DMS153 treated with DMSO at 0.1 percent for 48 hours (cell line): Measurements from ENCODE around the gene NEUROG1.
"Not testable (repeated sequence)": the region's sequence is repeated elsewhere in the genome, so short reads cannot be mapped to it uniquely, and the experiment has no call there.

ENCODE experiments used
- DNase-seq: peaks from one replicate; lab custom pipeline; 2025; ENCODE audit not compliant: unreplicated experiment; lab: John Stamatoyannopoulos, UW

Gene NEUROG1

DNA sequence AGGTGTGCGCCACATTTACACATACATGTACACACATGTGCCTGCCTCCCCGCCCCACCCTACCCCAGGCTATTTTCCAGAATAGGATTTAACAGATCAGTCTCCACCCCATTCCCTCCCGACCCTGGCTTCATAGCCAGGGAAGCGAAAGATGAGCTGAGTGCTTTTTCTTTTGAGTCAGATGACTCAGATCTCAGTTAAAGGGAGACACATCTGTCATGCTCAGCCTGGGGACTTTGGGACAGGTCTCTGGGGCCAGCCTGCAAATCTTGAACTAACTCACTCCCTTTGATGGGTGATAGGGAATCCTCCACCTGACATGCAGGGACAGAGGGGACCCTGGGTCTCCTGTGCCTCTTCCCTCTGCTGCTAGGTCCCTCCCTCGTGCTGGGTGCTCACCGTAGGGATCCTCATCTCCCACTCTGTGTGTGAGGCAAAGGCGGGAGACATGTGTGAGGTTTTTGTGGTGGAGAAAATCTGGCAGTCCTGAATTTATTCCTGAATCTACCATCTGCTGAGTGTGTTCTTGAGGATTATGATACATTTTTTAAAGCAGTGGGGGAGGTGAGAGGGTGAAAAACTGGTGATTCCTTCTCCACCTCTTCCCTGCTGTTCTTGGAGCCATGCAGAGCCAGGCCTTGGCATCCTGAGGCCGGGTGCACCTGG is 37.7 kb downstream of the NEUROG1 start:
- DNase-seq, result no peak

DNA sequence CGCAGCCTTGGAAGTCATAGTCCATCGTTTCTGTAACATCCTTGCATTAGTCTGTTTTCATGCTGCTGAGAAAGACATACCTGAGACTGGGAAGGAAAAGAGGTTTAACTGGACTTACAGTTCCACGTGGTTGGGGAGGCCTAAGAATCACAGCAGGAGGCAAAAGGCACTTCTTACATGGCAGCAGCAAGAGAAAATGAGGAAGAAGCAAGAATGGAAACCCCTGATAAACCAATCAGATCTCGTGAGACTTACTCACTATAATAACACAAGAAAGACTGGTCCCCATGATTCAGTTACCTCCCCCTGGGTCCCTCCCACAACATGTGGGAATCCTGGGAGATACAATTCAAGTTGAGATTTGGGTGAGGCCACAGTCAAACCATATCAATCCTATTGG is 40.2 kb downstream of the NEUROG1 start:
- DNase-seq, result not testable (repeated sequence)

DNA sequence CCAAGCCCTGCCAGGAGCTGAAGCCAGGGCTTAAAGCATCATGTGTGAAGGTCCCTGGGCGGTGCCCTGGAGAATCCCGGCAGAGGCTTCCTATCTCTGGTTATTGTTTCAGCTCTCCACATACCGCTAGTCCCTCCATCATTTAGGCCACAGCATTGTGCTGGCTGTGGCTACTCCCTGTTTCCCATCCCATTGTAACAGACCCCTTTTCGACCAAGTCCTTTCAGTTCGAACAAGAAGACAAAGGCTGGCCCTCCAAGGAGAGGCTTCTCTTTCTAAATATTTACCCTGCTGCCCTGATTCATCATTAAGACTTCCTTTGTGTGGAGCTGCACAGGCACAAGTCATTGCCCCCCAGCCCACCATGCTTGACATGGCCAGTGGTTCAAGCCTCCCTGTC is 41.6 kb downstream of the NEUROG1 start:
- no peak for DNase-seq

DNA sequence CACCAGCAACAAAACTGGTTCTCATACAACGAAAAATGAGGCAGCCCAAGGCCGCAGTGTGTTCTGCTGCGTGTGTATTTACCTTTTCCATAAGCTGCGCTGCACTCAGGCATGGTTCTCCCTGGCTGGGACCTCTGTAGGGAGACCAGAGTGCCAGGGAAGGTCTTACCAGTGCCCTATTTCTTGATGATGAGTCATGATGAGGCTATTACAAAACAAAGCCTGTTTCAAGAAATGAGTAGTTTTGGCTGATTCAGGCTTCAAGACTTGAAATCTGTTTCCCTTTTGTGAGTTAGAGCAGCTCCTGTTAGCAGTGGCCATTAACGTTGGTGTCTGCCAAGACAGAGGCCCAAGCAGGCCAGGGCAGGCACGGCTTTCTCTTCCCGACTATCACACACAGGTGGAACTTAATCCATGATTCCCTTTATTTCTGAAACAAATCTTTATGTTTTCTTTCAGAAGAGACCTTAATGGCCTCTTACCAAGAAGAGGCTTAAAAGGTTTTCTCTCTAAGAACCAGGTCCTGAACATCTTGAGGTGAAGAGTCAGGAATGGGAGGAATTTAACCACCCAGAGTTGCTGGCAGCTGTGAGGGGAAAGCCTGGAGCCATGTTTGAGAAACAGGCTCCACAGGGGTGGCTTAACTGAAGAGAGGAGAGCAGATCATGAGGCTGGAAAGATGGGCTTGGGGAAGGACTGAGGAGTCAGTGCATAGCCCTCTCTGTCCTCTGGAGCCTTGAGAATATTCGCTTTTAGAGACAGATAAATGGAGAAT is 42.2 kb downstream of the NEUROG1 start:
- DNase-seq, result no peak

DNA sequence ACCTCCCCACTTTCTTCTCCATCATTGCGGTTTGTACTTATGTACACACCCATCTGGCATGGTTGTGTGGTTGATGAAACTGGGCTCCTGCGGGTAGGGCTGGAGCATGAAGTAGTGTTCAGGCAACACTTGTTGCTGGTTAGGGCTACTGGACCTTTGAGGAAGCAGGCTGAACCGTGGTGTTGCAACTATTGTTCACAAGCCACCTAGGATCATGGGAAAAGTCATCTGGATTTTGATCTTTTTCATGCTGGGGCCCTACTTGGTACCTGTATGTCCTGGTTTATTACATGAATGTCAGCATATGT is 43.5 kb downstream of the NEUROG1 start:
- DNase-seq, result no peak

DNA sequence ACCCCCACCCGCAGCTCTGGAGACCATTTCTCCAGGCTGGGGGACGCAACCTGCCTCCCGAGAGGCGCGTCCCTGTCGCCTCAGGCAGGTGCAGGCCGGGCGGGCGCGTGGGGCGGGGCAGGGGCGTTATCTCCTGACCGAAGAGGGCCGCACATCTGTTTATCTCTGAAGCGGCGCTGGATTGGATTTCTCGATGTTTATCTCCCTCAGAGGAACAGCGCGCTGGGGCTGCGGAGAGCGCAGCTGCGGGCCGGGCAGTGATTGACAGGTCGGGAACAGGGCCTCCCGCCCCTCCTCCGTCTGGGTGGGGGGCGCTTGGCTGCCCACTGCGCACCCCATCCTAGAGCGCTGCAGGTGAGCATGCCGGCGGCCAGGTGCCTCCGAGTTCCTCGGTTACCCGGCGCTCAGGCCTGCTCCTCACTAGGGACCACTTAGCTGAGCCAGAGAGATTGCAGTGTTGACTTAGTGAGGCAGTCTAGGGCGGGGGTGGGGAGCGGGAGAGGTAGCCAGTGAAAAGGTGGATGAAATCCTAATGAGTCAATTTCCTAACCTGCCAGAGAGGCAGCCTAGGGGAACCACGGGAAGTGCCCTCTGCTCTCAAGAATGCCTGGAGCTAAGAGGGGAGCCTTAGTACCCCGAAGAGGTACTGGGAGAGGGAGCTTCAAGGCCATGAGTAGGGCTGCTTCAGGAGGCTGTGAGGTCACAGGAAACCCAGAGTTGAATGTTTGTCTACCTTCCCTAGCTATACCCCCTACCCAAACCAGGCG is 44.0 kb downstream of the NEUROG1 start:
- peak; percentile 67 for DNase-seq

DNA sequence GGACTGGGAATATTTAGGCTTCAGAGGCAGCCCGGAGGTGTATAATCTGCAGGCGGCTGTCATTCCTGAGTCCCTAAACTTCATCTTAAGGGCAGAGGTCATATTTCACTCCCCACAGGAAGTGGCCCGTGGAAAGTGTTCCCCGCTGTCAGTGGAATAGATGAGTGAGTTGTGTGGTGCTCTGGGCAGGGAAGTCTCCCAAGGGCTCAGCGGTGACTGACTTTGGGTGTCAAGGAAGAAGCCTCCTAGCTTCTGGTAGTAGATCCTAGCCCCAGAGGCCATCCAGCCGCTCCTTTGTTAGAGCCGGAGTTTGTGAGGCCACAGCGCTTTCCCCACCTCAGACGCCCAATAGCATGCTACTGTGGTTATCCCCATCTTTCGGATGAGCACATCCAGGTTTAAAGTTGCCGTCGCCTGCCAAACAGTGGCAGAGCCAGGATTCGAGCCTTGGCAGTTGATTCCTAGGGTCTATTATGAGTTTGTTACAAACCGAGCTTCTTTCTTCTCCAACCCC is 44.7 kb downstream of the NEUROG1 start:
- DNase-seq, result no peak

DNA sequence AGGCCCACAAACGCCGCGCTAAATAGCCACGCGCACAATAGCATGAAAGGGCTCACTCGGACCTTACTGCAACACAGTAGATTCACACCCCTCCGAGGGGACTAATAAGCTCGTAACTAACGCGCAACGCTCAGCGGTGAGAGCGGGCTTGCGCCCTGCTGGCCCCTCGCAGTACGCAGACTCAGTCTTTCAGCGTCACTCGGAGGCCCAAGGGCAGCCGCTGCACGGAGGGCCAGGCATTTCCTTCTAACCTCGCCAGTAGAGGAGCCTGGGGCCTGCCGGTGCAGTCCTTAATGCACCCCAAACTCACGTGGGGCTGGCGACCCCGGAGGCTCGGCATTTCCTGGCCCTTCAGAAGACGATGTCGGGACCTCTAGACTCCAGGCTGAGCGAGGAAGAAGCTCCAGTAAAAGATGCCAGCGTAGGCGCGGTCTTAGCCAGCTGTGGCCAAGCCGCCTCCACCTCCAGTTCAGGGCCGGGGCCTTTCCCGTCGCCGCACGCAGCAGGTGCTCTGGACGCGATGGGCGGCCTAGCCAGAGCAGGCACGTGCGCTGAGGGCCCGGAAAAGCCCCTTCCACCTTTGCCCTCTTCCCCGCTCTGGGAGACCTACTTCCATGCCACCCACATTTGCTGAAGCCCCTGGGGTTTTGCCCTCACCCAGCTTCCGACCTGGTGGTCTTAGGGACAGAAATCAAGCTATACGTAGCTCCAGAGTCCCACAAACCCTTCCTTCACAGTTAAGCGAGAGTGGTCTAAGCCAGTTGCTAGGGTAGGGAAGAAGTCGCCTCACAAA is 45.3 kb downstream of the NEUROG1 start:
- no peak for DNase-seq

DNA sequence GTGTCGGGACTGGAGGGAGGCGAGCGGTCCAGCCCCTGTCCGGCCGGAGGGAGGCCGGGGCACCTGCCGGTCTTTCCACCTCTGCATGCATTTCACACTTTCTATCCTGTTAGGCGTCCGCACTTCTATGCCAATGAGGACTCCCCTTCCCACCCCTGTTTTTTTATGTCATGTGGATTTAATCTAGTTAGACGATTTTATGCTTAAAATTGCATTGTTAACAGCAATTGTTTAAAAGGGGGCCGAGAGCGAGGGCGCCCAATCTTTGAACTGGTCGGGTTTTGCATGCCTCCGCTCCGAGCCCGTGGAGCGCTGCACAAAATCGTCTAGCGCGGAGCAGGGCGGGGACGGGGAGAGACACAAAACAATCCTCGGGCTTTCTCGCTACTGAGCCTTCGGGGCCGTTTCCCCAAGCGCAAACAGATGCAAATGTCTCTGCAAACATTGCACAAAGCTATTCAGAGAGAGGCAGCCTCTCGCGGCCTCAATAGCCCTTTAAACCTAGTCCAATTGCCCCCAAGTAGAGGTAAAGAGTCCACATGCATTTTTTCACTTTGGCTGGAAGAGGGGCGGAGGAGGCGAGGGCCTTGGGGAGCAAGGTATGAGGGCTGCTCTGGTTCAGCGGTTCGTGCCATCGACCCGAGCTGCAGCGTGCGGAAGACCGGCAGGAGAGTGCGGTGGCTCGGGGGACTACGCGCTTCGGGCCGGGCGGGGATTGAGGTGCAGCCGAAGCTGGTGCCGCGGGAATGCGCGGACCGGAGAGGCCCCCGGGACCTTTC is 46.1 kb downstream of the NEUROG1 start:
- peak; percentile 9 for DNase-seq

DNA sequence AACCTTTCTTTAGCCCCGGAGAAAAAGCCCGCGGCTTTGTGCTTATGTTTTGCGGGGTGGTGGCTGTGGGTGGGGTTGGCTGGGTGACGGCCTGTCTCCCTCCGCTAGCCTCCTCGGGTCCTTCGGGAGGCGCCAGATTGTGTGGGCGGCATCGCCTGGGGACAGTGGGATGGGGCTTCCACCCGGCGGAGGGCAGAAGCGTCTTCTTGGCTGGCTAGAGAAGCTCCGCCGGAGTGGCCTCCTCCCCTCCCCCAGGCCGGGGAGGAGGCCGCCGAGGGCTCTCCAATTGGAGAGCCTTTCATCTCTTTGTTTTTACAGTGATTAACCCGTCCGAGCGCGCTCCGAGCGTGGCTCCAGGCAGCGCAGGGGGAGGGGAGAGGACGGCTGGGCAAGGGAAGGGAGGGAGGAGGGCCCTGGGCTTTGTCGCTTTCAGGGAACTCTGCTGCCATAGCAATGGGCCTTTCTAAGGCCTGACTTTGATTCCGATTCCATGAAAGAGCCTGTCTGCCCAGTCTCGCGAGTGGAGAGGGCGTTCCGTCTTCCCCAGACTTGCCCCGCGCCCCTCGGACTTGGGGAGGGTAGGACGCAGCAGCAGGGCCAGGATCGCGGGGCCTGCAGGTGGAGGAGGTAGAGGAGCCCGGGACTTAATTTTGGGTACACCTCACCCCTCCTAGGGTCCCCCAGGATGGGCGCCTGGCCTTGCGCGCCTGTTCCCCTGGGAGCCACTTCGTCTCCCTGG is 46.9 kb downstream of the NEUROG1 start:
- DNase-seq, result peak; percentile 6

DNA sequence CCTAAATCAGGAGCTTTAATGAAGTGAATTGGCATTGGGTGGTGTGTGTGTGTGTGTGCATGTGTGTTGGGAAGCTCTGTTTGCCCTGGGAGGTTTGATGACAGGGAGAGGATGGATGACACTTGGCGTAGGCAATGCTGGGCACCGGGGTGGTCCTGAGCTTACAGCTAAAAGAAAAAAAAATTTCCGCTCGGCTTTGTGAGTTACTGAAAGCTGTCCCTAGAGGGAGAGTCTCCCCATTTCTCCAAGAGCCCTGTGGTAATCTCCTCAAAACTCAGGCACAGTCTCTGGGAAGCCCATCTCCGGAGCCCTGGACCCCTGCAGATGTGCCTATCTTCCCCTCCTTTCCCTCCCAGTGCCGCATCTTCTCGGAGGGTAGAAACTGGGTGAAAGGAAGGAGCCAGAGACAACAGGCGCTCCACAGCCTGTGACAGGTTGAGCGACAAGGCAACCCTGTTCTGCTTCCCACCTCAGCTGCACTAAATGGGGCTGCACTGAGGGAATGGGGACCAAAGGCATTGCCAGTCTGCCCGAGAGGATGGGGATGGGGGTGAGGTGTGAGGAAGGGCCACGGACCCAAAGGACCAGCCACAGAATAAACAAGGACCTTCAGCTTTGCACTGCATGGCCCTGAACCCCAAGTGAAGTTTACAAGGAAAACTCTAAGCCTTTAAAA is 47.8 kb downstream of the NEUROG1 start:
- DNase-seq, result no peak

DNA sequence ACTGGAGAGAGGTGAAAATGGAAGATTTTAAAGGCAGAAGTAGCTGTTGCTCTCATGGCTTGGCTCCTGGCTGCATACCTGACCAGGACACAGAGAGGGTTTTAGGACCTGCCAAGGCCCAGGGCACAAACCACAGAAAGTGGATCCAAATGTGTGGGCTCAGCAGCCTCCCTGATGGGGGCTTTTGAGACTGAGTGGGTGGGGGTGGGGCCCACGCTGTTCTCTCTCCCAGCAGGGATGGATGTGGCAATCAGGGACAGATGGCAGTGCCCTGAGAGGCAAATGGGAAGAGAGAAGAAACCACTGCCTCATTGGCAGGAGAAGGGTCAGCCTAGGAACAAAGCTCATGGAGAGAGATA is 48.7 kb downstream of the NEUROG1 start:
- DNase-seq, result no peak

DNA sequence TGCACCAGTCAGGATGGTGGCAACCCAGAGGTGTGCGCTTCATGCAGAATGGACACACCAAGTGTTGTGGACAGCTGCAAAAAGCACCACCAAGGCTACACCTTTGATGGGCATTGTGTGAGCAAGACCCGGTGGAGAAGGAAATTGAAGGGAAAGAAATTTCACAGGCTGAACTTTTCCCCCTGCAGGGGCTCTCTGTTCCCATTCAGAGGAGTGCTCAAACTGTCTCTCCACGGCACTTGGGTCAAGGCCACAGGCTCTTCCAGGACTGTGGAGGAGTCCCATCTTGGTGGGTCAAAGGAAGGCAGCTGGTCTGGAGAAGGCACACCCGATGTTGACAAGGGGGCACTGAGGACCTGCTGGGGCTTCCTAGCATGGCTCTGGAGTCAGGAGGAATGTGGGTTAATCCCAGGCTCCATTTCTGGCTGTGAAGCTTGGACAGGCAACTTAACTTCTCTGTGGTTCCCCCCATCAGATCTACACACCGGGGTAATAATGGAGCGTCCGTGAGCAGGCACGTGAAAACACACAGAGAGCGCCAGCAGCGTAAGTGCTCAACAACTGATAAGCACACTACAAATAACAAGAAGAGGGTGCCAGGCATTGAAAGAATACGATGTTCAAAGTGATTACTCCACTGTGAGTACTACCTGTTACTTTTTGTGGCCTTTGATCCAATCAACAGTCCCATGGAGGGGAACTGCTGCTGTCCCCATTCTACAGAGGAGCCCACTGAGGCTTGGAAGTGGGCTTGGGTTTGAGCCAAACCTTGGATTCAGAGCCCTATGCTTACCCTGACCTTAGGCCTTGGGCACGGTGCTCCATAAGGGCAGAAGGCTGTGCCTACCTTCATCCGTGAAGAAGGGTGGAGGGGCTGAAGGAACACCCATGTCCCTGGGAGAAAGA is 49.4 kb downstream of the NEUROG1 start:
- DNase-seq, result no peak

DNA sequence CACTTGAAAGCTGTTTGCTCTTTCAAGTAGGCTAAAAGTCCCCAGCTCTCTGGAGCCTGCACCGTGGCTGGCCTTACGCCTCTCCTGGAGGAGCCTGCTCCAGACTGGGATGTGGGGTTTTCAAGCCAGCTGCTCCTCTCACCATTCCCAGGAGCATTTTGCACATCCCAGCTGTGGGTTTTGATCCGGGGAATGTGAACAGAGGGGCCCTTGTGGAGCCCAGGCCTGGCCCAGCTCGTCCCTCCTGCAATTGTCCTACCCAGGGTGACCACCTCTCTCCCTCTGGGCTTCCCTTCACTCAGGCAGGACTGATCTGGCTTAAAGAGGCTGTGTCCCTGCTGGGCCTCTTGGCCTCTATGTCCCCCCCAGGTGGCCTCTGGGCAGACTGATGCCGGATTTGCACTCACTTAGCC is 51.1 kb downstream of the NEUROG1 start:
- no peak for DNase-seq
